ENCODE results near the gene ABCC4.

DNA sequence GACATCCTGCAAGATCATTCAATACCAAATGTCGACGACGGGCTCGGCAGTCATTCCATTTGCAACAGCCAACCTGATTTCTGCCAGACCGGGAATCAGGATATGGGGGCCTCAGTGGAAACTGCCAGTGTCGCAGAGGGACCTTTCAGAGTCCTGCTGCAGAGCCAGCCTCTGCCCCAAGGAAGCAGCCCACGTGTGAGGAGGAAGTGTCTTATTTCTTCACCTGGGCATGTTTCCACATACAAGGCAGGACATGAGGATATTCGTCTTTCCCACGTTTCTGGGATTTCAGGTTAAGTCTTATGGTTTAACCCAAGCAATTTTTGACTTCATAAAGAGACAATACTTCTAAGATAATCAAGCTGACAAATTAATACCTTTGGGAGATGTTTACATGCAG is 69.9 kb downstream of the ABCC4 start:
- TF ChIP-seq, protein P1, sequence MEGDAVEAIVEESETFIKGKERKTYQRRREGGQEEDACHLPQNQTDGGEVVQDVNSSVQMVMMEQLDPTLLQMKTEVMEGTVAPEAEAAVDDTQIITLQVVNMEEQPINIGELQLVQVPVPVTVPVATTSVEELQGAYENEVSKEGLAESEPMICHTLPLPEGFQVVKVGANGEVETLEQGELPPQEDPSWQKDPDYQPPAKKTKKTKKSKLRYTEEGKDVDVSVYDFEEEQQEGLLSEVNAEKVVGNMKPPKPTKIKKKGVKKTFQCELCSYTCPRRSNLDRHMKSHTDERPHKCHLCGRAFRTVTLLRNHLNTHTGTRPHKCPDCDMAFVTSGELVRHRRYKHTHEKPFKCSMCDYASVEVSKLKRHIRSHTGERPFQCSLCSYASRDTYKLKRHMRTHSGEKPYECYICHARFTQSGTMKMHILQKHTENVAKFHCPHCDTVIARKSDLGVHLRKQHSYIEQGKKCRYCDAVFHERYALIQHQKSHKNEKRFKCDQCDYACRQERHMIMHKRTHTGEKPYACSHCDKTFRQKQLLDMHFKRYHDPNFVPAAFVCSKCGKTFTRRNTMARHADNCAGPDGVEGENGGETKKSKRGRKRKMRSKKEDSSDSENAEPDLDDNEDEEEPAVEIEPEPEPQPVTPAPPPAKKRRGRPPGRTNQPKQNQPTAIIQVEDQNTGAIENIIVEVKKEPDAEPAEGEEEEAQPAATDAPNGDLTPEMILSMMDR (IDR thresholded peaks at IDR 0.05) = no peak
- TF ChIP-seq POLR2AphosphoS5 (IDR thresholded peaks at IDR 0.05) (no peak), POLR2A (IDR thresholded peaks at IDR 0.05) (no peak), EP300 (IDR thresholded peaks at IDR 0.05) (no peak)
